GM18907 (cell line): ENCODE measurements around the gene MRPS17.
"Not testable (repeated sequence)": the region's sequence is repeated elsewhere in the genome, so short reads cannot be mapped to it uniquely, and the experiment has no call there.

Experiments
- ATAC-seq: cut with Tn5 transposase; IDR thresholded peaks from one replicate; pipeline ENCODE4 v1.9.1; 2021; ENCODE audit warnings: mild to moderate bottlenecking, moderate library complexity; ENCODE audit not compliant: unreplicated experiment

MRPS17 gene

DNA sequence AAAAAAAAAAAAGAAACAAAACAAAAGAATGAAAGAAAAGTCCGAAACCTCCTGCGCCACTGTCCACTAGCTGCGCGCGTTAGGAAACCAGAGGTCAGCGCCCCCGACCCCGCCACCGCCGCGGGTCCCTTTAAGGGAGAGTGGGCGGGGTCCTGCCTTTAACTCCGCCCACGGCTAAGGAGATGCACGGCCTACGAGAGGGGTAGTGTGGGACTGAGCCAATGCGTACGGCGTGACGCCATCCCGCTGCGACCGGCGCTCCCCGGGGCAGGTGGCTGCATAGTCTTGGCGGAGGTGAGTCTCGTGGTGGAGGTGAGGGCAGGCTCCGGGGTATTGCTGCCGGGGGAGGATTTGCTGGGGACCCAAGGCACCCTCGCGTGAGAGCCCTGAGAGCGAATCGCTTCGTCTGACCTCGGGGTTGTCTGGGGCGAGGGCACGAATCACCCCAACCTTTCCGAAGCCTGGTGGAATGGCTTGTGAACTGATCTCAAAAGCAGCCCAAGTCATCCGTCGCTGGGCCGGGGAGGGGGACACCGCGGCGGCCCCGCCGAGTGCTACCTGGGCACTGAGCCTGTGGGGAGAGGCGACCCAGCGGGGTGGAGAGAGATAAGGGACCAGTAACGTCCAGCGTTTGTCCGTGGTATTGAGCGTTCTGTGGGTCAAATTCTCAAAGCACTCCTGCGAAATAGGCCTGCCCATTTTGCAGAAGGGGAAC is at the start of gene MRPS17:
TSS of gene MRPS17 (plus strand) at position 241 of the 715 bp plus-strand sequence. CDS start 1,319 bp downstream, outside the sequence.
- ATAC-seq: peak; percentile 100

- ATAC-seq: peak; percentile 97
Measured at GRCh38 chr7:55903985-55904759, 47.5 kb upstream of the MRPS17 start.

- no peak for ATAC-seq
Measured at GRCh38 chr7:55912748-55913158, 38.9 kb upstream of the MRPS17 start.

DNA sequence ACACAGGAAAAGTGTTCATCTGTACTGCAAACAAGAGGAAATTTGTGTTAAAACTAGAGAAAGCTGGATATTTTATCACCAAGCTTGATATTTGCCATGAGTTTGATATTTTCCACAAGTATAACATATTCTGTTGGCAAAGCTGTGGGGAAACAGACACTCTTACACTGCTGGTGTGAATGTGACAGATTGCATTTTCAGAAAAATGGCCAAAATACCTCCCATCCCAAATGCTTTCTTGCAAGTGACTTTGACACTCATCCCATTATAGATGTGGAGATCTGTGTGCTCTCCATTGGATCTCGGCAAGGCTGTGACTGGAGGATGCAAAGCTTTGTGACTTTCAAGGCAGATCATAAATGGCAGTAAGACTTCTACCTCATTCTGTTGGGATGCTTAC is 33.9 kb upstream of the MRPS17 start:
- no peak for ATAC-seq

GRCh38 chr7:55928006-55928767 is 23.5 kb upstream of the MRPS17 start:
- no peak for ATAC-seq

DNA sequence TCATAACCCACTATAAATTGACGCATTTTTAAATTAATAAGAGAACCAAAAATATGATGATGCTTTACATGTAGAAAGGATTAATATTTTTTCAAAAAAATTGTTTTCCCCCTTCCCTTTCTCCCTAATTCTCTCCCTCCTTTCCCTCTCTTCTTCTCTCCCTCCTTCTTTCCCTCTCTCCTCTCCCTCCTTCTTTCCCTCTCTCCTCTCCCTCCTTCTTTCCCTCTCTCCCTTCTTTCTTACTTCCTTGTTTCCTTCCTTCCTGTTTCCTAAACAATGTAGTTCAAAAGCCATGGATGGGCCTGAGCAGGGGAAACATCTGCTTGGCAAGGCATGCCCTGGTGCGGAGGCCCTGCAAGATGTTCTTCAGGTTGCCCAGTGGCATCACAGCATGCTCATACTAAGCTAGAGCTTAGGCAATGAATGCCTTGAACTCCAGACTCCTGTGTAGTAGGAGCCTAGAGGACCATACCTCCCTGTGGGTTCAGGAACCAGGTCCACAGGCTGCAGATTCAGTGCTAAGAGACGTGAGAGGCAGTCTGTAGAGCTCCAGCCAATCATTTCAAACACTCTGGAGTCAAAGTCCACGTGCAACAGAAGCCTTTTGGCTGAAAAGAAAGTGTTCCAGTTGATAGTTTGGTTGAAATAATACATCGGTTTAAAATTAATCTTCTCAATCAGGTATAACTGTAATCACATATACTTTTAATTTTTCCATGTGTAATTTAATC is 20.1 kb upstream of the MRPS17 start:
- no peak for ATAC-seq

DNA sequence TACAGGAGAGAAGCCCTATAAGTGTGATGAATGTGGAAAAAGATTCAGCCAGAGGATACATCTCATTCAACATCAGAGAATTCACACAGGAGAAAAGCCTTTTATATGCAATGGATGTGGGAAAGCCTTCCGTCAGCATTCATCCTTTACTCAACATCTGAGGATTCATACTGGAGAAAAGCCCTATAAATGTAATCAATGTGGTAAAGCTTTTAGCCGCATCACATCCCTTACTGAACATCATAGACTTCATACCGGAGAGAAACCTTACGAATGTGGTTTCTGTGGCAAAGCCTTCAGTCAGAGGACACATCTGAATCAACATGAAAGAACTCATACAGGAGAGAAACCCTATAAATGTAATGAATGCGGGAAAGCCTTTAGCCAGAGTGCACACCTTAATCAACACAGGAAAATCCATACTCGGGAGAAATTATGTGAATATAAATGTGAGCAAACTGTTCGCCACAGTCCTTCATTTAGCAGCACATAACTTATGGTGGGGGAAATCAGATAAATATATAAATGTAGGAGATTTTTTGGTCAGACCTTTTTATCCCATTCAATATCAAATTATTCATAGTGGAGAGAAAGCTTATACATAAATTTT is 12.1 kb upstream of the MRPS17 start:
- ATAC-seq: no peak

DNA sequence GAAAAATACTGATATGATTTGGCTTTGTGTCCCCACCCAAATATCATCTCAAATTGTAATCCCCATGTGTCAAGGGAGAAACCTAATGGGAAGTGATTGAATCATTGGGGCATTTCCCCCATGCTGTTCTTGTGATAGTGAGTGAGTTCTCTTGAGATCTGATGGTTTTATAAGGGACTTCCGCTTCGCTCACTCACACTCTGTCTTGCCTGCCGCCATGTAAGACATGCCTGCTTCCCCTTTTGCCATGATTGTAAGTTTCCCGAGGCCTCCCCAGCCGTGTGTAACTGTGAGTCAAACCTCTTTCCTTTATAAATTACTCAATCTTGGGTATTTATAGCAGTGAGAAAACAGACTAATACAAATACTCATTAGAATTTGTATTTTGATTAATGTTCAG is 5.1 kb upstream of the MRPS17 start:
- ATAC-seq: no peak

DNA sequence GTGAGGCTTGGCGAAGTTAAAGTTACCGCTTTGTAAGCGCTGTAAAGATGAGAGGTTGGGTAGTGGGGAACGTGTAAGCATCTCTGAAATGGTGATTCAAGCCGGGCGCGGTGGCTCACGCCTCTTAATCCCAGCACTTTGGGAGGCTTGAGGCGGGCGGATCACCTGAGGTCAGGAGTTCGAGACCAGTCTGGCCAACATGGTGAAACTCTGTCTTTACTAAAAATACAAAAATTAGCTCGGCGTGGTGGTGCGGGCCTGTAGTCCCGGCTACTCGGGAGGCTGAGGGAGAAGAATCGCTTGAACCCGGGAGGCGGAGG is 635 bp downstream of the MRPS17 start:
- ATAC-seq: not testable (repeated sequence)

DNA sequence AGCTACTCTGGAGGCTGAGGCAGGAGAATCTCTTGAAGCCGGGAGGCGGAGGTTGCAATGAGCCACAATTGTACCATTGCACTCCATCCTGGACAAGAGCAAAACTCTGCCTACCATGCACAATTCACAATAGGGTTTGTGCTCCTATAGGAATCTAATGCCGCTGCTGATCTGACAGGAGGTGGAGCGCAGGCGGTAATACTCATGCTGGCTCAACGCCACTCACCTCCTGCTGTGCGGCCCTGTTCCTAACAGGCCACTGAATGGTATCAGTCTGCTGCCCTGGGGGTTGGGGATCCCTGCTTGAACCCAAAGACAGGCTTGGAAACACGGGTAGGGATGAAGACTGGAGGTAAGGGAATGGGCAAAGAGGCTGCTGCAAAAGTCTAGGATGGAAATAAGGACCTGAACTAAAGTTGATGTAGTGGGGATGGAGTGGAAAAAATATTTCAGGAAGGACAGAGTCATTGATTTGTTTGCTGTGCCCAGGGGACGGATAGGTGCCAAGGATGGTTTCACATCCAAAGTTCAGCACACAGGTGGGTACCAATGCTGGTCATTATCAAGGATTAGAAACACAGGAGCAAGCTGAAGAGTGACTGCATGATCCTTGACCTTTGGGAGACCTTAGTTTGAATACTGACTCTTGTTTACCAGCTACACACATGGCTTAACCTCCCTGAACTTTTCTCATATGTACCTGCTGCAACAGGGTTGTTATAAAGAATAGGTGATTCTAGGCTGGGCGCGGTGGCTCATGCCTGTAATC is 2.2 kb downstream of the MRPS17 start:
- no peak for ATAC-seq

GRCh38 chr7:55957190-55957589 is 5.5 kb downstream of the MRPS17 start:
- ATAC-seq: no peak

- no peak for ATAC-seq
Measured at GRCh38 chr7:55962014-55962413, 10.3 kb downstream of the MRPS17 start.

DNA sequence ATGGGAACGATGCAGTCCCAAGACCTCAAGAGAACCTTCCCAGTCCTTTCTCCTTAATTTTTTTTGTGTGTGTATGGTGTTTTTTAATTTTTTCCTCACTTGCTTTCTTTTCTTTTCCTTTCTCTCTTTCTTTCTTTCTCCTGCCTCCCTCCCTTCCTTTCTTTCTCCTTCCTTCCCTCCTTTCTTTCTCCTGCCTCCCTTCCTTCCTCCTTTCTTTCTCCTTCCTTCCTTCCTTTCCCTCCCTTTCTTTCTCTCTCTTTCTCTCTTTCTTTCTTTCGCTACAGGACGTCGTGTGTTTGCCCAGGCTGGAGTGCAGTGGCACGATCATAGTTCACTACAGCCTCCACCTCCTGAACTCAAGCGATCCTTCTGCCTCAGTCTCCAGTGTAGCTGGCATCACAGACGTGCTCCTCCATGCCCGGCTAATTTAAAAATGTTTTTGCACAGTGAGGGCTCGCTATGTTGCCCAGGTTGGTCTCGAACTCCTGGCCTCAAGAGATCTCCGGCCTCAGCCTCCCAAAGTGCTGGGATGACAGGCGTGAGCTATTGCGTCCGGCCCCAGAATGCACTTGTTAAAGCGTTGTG is 12.0 kb downstream of the MRPS17 start:
- no peak for ATAC-seq

DNA sequence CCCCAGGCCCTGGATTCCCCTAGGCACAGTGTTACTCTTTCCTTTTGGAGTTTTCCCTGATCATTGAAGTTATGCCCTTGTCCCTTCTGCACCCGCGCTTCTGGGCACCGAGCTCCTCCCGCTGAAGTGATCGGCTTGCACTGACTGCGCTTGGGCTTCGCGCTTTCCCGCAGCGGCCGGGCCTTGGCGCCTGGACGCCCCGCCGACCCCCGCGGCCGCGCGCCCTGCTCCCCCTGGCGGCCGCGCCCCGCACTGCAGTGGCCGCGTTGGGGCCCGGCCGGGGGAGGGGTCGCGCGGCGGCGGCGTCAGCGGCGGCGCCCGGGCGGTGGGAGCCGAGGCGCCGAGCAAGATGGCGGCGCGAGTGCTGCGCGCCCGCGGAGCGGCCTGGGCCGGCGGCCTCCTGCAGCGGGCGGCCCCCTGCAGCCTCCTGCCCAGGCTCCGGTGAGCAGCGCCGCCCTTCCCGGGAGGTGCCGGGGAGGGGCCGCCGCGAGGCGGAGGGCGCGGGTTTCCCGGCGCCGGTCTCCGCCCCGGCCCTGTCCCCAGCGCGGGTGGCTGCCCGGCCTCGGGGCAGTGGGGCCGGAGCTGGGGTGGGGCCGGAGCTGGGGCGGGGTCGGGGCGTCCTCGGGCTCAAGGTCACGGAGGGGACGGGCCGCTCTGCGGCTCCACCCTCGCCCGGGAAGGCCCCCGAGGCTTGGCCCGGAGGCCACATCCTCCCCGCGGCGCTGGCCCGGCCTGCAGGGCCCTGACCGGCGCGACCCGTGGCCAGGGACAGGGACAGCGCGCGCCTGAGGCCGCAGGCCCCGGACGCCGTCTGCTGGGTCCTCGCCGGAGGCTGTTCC is 12.8 kb downstream of the MRPS17 start, which contains the start of gene NIPSNAP2:
TSS of gene NIPSNAP2 (plus strand) at position 325 of the 839 bp plus-strand sequence. CDS start at position 350, 25 bp downstream.
- ATAC-seq: peak; percentile 83

DNA sequence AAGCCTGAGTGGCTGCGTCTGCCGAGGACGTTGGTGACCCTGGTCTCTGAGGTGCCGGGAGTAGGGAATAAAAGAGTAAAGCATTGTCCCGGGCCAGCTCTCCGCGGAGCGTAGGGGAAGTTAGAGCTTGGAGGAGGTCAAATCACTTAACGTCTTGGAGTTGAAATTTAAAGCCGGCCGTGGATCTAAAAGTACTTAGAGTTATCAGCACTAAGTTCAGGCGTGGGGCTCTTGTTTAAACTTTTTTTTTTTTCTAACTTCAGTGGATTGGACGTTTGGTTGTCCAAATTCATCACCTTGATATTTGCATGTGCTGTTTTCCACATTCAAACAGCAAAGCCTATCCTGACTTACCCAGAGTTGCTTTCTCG is 13.4 kb downstream of the MRPS17 start:
- no peak for ATAC-seq

- ATAC-seq: no peak
Measured at GRCh38 chr7:55965805-55966421, 14.2 kb downstream of the MRPS17 start.

DNA sequence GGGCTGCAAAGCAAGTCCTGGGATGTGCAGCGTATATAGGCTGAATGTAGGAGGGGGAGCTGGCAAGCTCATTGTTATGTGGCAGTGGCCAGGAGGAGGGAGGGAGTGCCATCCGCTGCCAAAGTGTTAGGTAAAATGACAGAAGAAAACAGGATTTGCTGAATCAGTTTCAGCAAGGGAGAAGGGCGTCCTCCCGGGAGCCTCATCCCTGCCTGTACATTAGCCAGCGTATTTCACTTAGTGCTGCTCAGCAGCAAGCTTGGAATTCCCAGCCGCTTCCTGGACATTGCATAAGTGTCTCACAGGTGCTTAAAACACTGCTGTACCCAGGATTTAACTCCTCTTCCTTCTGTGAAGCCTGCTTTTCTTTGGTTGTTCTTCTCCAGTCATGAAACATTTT is 15.2 kb downstream of the MRPS17 start:
- ATAC-seq: no peak

GRCh38 chr7:55969391-55969790 is 17.7 kb downstream of the MRPS17 start:
- no peak for ATAC-seq
